Glomerular endothelial cell (primary cell): ENCODE results near the gene TBC1D30. TPM values are rescaled to one million over a fixed set of nuclear protein-coding genes. Genes with fewer than 3 reads are reported as not detected.

ENCODE experiments used
- DNase-seq: peaks from one replicate; pipeline ENCODE4 v3.0.0-alpha.2; 2011; ENCODE audit warnings: low read depth, low spot score; ENCODE audit errors: extremely low read depth
- total RNA-seq: library from RNA; depleted of rRNA; stranded (reverse); fragments of >200 nt; gene quantifications from 2 replicates; pipeline ENCODE4 v1.2.3, GENCODE V29; 2015

The TBC1D30 gene
- total RNA-seq, 1 donor from 2014 or later = 13.8 TPM

- DNase-seq = no peak
These were observed 34.6 kb downstream of the TBC1D30 start for GRCh38 chr12:64858882-64859605.

GRCh38 chr12:64860446-64860998, 36.1 kb downstream of the TBC1D30 start:
- no peak for DNase-seq

- DNase-seq = no peak
These were observed 39.9 kb downstream of the TBC1D30 start for GRCh38 chr12:64864319-64864718.

GRCh38 chr12:64875186-64875585, 50.7 kb downstream of the TBC1D30 start:
- DNase-seq = no peak

- no peak for DNase-seq
These were observed 52.1 kb downstream of the TBC1D30 start for GRCh38 chr12:64876388-64877071.

- DNase-seq = no peak
These were observed 53.0 kb downstream of the TBC1D30 start for GRCh38 chr12:64877363-64878004.

- no peak for DNase-seq
These were observed 58.2 kb downstream of the TBC1D30 start for GRCh38 chr12:64882687-64883086.

- no peak for DNase-seq
These were observed 59.1 kb downstream of the TBC1D30 start for GRCh38 chr12:64883264-64884163.

- DNase-seq = no peak
These were observed 59.7 kb downstream of the TBC1D30 start for GRCh38 chr12:64884164-64884542.

- DNase-seq = no peak
These were observed 60.3 kb downstream of the TBC1D30 start for GRCh38 chr12:64884728-64885127.

GRCh38 chr12:64889434-64890216, 65.2 kb downstream of the TBC1D30 start:
- DNase-seq = no peak

GRCh38 chr12:64890873-64891468, 66.5 kb downstream of the TBC1D30 start:
- DNase-seq = peak; percentile 63

GRCh38 chr12:64891629-64892028, 67.2 kb downstream of the TBC1D30 start:
- no peak for DNase-seq

GRCh38 chr12:64892561-64892960, 68.1 kb downstream of the TBC1D30 start:
- DNase-seq = no peak

- no peak for DNase-seq
These were observed 69.5 kb downstream of the TBC1D30 start for GRCh38 chr12:64893961-64894360.

- no peak for DNase-seq
These were observed 70.5 kb downstream of the TBC1D30 start for GRCh38 chr12:64894827-64895475.

- DNase-seq = no peak
These were observed 71.1 kb downstream of the TBC1D30 start for GRCh38 chr12:64895526-64895925.

- DNase-seq = no peak
These were observed 76.1 kb downstream of the TBC1D30 start for GRCh38 chr12:64900540-64900939.
